ENCODE measurements around the gene TOMM40.

GRCh38 chr19:44908836-44909261 is 17.8 kb downstream of the TOMM40 start:
- TF ChIP-seq, protein P1, sequence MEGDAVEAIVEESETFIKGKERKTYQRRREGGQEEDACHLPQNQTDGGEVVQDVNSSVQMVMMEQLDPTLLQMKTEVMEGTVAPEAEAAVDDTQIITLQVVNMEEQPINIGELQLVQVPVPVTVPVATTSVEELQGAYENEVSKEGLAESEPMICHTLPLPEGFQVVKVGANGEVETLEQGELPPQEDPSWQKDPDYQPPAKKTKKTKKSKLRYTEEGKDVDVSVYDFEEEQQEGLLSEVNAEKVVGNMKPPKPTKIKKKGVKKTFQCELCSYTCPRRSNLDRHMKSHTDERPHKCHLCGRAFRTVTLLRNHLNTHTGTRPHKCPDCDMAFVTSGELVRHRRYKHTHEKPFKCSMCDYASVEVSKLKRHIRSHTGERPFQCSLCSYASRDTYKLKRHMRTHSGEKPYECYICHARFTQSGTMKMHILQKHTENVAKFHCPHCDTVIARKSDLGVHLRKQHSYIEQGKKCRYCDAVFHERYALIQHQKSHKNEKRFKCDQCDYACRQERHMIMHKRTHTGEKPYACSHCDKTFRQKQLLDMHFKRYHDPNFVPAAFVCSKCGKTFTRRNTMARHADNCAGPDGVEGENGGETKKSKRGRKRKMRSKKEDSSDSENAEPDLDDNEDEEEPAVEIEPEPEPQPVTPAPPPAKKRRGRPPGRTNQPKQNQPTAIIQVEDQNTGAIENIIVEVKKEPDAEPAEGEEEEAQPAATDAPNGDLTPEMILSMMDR (IDR thresholded peaks at IDR 0.05) = no peak
- TF ChIP-seq EP300 (IDR thresholded peaks at IDR 0.05) (no peak), POLR2A (IDR thresholded peaks at IDR 0.05) (no peak)
